ENCODE results near the gene LHX1.

DNA sequence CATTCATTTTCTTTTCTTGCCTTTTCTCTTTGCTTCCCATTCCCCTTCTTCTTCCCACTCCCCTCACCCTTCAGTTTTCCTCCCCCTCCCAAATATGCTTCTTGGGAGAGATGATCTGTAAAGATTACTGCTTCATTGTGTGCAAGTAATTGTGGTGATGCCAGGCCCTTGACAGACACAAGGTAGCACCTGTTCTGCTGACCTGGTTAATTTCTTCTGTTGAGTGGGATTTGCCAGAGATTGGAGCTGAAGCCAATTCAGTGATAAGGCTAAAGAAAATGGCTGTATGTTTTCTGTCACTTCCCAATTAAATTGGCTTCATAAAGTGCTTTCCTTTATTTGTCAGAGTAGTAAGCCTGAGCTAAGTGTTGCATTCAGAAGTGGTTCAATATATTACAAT lies 56.0 kb downstream of the LHX1 start:
- TF ChIP-seq, protein P1, sequence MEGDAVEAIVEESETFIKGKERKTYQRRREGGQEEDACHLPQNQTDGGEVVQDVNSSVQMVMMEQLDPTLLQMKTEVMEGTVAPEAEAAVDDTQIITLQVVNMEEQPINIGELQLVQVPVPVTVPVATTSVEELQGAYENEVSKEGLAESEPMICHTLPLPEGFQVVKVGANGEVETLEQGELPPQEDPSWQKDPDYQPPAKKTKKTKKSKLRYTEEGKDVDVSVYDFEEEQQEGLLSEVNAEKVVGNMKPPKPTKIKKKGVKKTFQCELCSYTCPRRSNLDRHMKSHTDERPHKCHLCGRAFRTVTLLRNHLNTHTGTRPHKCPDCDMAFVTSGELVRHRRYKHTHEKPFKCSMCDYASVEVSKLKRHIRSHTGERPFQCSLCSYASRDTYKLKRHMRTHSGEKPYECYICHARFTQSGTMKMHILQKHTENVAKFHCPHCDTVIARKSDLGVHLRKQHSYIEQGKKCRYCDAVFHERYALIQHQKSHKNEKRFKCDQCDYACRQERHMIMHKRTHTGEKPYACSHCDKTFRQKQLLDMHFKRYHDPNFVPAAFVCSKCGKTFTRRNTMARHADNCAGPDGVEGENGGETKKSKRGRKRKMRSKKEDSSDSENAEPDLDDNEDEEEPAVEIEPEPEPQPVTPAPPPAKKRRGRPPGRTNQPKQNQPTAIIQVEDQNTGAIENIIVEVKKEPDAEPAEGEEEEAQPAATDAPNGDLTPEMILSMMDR (IDR thresholded peaks at IDR 0.05), result no peak
- no peak for TF ChIP-seq POLR2A (IDR thresholded peaks at IDR 0.05)
